Pancreas (tissue), 8 donors: Measurements from ENCODE around the gene BTBD1. TPM values are rescaled to one million over a fixed set of nuclear protein-coding genes. Genes with fewer than 3 reads are reported as not detected.

Experiments
- microRNA-seq, 2 donors: library from miRNA; unstranded; fragments of <30 nt; microRNA quantifications; one replicate each; pipeline versions ENCODE4 to v1.1.0, GENCODE V29; 2019 to 2020
- polyA plus RNA-seq, 2 donors: library from polyadenylated mRNA; stranded (reverse); fragments of 200-250 nt; gene quantifications; one replicate each; pipeline ENCODE4 v1.2.3, GENCODE V29; 2013
- total RNA-seq, 6 donors: library from RNA; stranded (reverse); fragmentation: NEBNext Ultra II Directional in 4 of 6; extraction: Animal tissue kit (Norgen Biotek cat#: 25700) in 4 of 6; gene quantifications; one replicate each; pipeline versions ENCODE4 v1.2.1 to v1.2.4, GENCODE V29; 2021 to 2023
- donor health status: healthy with polysubstance abuse.
- donor health status: DM: no; HTN: no; CAD: no; lungs with moderate emphysema.
- donor health status: DM: no; HTN: no; CAD: no.
- donor health status: Bipolar disorder and iron deficiency.
- donor health status: DM: yes; HTN: yes; CAD: no.
- donor health status: DM: no; HTN: no; CAD: no.
- donor health status: DM: no; HTN: no; CAD: no.
- donor health status: DM: yes; HTN: yes; CAD: no.

BTBD1 gene
- total and polyA plus RNA-seq, 8 donors, result 5.1 to 24.4 (median 15.3) TPM

Small RNA genes within 50 kb of the gene (microRNA-seq; reads per million reads assigned to microRNA genes)
- 0 reads per million in 2 donors for gene MIR4515

Other genes starting within 250 kb of the BTBD1 start
- gene HOMER2, start 114.5 kb downstream of the BTBD1 start, total RNA-seq, result 100 to 1,000 TPM in 5 of 6 donors, 10 to 100 TPM in 1; 82.1 to 180 (median 147) TPM
- 10 to 100 TPM; 76.8 to 92.2 TPM for gene HOMER2, start 114.5 kb downstream of the BTBD1 start, polyA plus RNA-seq
- 10 to 100 TPM in 2 of 6 donors, 1 to 10 TPM in 4; 7.0 to 12.7 (median 9.0) TPM for gene RAMAC, start 81.0 kb downstream of the BTBD1 start, total RNA-seq
- 10 to 100 TPM in 1 of 2 donors, 1 to 10 TPM in 1; 9.9 to 15.5 TPM for gene RAMAC, start 81.0 kb downstream of the BTBD1 start, polyA plus RNA-seq
- 10 to 100 TPM in 3 of 6 donors, 1 to 10 TPM in 3; 6.4 to 12.0 (median 10.2) TPM for gene C15orf40, start 55.6 kb downstream of the BTBD1 start, total RNA-seq
- 10 to 100 TPM in 1 of 2 donors, 1 to 10 TPM in 1; 8.7 to 19.0 TPM for gene C15orf40, start 55.6 kb downstream of the BTBD1 start, polyA plus RNA-seq
- 1 to 10 TPM in 3 of 6 donors, under 1 TPM in 3; 0.19 to 6.0 (median 0.99) TPM for gene TM6SF1, start 40.4 kb upstream of the BTBD1 start, total RNA-seq
- 1 to 10 TPM in 1 of 2 donors, under 1 TPM in 1; 0.87 to 2.2 TPM for gene TM6SF1, start 40.4 kb upstream of the BTBD1 start, polyA plus RNA-seq
- 10 to 100 TPM in 2 of 6 donors, 1 to 10 TPM in 4; 5.8 to 17.2 (median 7.9) TPM for gene HDGFL3, start 140.6 kb upstream of the BTBD1 start, total RNA-seq
- gene HDGFL3, start 140.6 kb upstream of the BTBD1 start, polyA plus RNA-seq, result 10 to 100 TPM in 1 of 2 donors, 1 to 10 TPM in 1; 3.0 to 10.5 TPM
- gene BNC1, start 217.4 kb upstream of the BTBD1 start, total RNA-seq, result under 1 TPM in 1 of 6 donors, not detected in 5; 0.06 TPM
- under 1 TPM; 0.02 to 0.42 TPM for gene BNC1, start 217.4 kb upstream of the BTBD1 start, polyA plus RNA-seq